HUES64 (cell line): ENCODE data around the gene ACADM.
"Not testable (repeated sequence)": the region's sequence is repeated elsewhere in the genome, so short reads cannot be mapped to it uniquely, and the experiment has no call there.

ENCODE experiments used
- H3K27ac ChIP-seq: 2 replicates; pipeline ENCODE4 v1.7.0; 2013; ENCODE audit warnings: low read depth, low read length, inconsistent platforms
- H3K27me3 ChIP-seq: 2 replicates; pipeline ENCODE4 v1.6.1; 2013; ENCODE audit warnings: mild to moderate bottlenecking, low read length; ENCODE audit not compliant: insufficient read depth
- H3K36me3 ChIP-seq: 2 replicates; pipeline ENCODE4 v1.6.1; 2013; ENCODE audit warnings: mild to moderate bottlenecking, low read length; ENCODE audit not compliant: insufficient read depth
- H3K4me1 ChIP-seq: 2 replicates; pipeline ENCODE4 v1.6.1; 2013; ENCODE audit warnings: mild to moderate bottlenecking, low read length, moderate library complexity; ENCODE audit not compliant: insufficient read depth
- H3K4me3 ChIP-seq: 2 replicates; pipeline ENCODE4 v1.5.1; 2013; ENCODE audit warnings: mild to moderate bottlenecking, low read length, moderate library complexity
- H3K9ac ChIP-seq: 2 replicates; pipeline ENCODE4 v1.6.1; 2013; ENCODE audit warnings: mild to moderate bottlenecking, low read depth, low read length
- H3K9me3 ChIP-seq: 2 replicates; pipeline ENCODE4 v1.6.1; 2013; ENCODE audit warnings: low read depth, low read length; ENCODE audit not compliant: insufficient read depth
- WGBS: fragments of 150-250, 120-280 bp; methylation state at CpG from one replicate; pipeline ENCODE4 v1.1.7; 2013; ENCODE audit warnings: missing lambda C conversion rate; 5-methylcytosine and 5-hydroxymethylcytosine counted together

The ACADM gene

DNA sequence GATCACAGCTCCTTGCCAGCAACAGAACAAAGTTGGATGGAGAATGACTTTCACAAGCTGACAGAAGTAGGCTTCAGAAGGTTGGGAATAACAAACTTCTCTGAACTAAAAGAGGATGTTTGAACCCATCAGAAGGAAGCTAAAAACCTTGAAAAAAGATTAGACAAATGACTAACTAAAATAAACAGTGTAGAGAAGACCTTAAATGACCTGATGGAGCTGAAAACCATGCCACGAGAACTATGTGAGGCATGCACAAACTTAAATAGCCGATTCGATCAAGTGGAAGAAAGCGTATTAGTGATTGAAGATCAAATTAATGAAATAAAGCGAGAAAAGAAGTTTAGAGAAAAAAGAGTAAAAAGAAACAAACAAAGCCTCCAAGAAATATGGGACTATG is 54.2 kb downstream of the ACADM start:
- H3K4me3 ChIP-seq, H3K27ac ChIP-seq, H3K4me1 ChIP-seq, H3K27me3 ChIP-seq, H3K9ac ChIP-seq, H3K36me3 ChIP-seq: not testable (repeated sequence)
- peaks cover 14% of the 10 kb centered on the region for H3K9me3 ChIP-seq
- 97% methylated on average over 5 of the region's 5 CpGs for WGBS

DNA sequence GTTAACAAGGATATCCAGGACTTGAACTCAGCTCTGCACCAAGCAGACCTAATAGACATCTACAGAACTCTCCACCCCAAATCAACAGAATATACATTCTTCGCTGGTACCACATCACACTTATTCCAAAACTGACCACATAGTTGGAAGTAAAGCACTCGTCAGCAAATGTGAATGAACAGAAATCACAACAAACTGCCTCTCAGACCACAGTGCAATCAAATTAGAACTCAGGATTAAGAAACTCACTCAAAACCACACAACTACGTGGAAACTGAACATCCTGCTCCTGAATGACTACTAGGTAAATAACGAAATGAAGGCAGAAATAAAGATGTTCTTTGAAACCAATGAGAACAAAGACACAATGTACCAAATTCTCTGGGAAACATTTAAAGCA is 55.7 kb downstream of the ACADM start:
- 86% methylated on average over 3 of the region's 4 CpGs for WGBS
- not testable (repeated sequence) for H3K4me1 ChIP-seq, H3K36me3 ChIP-seq, H3K9ac ChIP-seq, H3K27ac ChIP-seq, H3K4me3 ChIP-seq, H3K27me3 ChIP-seq
- H3K9me3 ChIP-seq = peaks cover 14% of the 10 kb centered on the region

DNA sequence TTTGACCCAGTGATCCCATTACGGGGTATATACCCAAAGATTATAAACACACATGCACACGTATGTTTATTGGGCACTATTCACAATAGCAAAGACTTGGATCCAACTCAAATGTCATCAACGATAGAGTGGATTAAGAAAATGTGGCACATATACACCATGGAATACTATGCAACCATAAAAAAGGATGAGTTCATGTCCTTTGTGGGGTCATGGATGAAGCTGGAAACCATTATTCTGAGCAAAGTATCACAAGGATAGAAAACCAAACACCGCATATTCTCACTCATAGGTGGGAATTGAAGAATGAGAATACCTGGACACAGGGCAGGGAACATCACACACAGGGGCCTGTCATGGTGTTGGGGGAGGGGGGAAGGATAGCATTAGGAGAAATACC is 59.4 kb downstream of the ACADM start:
- peaks cover 19% of the 10 kb centered on the region for H3K36me3 ChIP-seq
- WGBS = 95% methylated on average over 4 of the region's 4 CpGs
- not testable (repeated sequence) for H3K4me3 ChIP-seq, H3K27me3 ChIP-seq, H3K9ac ChIP-seq, H3K27ac ChIP-seq, H3K9me3 ChIP-seq, H3K4me1 ChIP-seq

DNA sequence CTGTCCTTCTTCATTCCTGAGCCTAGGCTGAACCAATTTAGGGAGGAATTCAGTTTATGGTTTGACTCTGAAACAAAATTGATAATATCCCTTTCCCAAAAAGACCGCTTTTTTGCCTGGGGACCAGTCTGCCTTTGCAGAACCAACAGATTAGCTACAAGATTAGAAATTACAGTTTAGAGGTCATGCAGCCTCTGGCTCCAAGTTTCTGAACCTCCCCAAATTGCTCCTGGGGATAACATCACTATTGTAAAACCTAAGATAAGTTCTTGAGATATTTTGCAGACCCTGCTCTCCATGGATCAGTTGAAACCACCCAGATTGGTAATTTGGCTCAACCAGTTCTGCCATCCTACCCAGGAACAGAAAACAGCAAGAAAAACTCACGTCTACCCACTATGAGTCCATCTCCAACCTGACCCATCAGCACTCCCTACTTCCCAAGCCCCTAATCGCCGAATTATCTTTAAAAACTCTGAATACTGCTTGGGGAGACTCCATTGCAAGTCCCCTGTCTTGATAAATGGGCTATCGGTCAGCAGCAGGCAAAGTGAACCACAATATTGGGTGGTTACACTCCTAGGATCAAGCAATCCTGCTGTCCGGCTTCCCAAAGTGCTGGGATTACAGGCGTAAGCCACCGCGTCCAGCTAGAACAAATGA is 60.9 kb downstream of the ACADM start:
- H3K9me3 ChIP-seq = no peaks in the 10 kb centered on the region
- H3K27ac ChIP-seq = peak overlapping the region; percentile 38; the same call in 1 of the 2 replicates
- WGBS = 22% methylated on average over 9 of the region's 9 CpGs
- peak overlapping the region; percentile 84 for H3K4me3 ChIP-seq
- peaks cover 17% of the 10 kb centered on the region for H3K4me1 ChIP-seq
- peak overlapping the region; percentile 83 for H3K9ac ChIP-seq
- H3K27me3 ChIP-seq = no peaks in the 10 kb centered on the region
- H3K36me3 ChIP-seq = peaks cover 34% of the 10 kb centered on the region

DNA sequence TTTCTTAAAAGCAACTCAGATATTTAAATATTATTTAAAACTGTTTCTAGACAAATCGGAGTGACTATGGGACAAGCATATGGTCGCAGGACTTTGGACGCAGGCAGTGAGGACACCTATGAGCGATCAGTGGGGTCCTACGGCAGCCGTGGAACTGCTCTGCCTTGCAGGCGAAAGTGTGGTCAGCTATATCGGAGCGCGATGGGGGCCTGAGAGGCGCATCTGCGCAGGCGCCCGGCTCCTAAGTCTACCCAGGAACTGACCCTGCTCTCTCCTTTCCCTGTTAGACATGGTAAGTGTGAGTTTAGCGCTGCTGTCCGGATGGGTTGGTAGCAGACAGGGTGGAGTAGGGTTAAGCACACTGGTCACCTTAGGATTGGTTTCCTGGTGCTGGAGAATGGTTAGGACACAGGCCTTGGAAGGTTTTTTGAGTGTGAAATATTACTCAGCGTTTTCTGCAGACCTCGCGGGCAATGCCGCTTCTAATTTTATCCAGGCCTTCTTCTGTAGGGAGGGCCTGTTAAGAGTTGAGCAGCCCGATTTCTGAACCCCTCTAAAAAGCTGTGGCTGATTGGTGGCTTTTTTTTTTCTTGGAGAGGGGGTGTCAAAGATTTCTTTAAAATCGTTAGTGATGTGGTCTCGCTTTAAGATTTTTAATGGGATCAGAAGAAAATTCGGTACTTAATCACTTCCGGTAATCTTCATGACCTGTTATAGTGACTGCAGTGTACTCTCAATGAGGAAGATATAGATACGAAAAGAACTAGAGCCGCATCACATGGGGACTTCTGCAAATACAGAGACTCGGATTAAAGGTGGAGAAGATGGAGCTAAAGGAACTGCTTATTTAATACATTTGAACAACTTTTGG is 61.7 kb downstream of the ACADM start, which contains the start of gene RABGGTB:
RABGGTB (plus strand) TSS at position 274 of the 871 bp plus-strand sequence; CDS start at position 290, 16 bp downstream.
- Histone ChIP-seq H3K4me3 (peak within 1 kb of the TSS; percentile 84), H3K4me1 (peaks cover 17% of the 10 kb centered on the region)
- WGBS = under 1% methylated on average over 28 of the region's 28 CpGs

DNA sequence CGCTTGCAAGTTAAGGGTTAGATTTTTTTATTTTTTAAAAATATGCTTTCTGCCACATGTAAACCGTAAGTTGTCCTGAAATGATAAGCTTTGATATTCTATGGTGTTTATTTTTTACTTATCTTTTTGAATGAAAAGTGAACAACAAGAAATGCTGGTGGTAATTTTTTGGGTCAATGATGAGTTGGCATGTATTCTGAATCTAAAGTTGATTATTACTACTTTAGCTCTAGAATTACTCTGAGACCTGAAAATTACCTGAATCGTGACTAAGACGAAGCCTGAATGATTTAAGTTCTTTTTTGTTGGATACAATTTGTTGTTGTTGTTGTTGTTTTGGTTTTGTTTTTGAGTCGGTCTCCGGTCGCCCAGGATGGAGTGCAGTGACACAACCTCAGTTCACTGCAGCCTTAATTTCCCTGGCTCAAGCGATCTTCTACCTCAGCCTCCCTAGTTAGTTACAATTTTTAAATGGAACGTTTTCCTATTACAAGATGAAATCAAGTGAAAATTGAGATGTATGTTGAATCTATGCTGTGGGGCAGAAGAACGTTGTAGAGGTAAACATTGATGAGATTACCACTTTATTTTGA is 62.5 kb downstream of the ACADM start:
- 8% methylated on average over 9 of the region's 10 CpGs for WGBS
- peaks cover 50% of the 10 kb centered on the region for H3K36me3 ChIP-seq
- H3K27me3 ChIP-seq = no peaks in the 10 kb centered on the region
- H3K9me3 ChIP-seq = no peaks in the 10 kb centered on the region
- H3K9ac ChIP-seq = peak overlapping the region; percentile 96
- H3K27ac ChIP-seq = peak overlapping the region; percentile 54
- H3K4me3 ChIP-seq = peak overlapping the region; percentile 84
- H3K4me1 ChIP-seq = peaks cover 17% of the 10 kb centered on the region

More for the DNA sequence above, 61.7 kb downstream of the ACADM start, which contains the start of gene RABGGTB:
- Histone ChIP-seq H3K36me3 (peaks cover 42% of the 10 kb centered on the region), H3K9me3 (no peaks in the 10 kb centered on the region), H3K27me3 (no peaks in the 10 kb centered on the region), H3K9ac (peak within 1 kb of the TSS; percentile 96), H3K27ac (peak within 1 kb of the TSS; percentile 54)

DNA sequence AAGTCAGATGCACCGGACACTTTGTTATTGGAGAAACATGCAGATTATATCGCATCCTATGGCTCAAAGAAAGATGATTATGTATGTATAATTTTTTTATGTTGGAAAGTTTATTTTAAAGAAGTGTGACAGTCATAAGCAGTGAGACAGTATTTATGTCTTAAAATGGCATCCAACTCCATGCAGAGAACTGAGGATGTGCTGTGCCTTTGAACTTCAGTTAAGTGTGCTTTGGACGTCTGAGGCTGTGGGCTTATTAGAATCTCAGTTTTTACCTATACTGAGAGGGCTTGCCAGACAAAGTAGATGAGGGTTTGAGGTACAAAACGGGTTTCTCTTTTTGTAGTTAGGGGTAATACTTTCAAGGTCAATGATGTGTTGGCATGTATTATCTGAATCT is 63.0 kb downstream of the ACADM start:
- Histone ChIP-seq H3K9ac (peak overlapping the region; percentile 96), H3K27ac (peak overlapping the region; percentile 54), H3K4me3 (peak overlapping the region; percentile 84), H3K4me1 (peaks cover 17% of the 10 kb centered on the region), H3K36me3 (peaks cover 55% of the 10 kb centered on the region), H3K27me3 (no peaks in the 10 kb centered on the region), H3K9me3 (no peaks in the 10 kb centered on the region)
- 15% methylated on average over 4 of the region's 4 CpGs for WGBS

DNA sequence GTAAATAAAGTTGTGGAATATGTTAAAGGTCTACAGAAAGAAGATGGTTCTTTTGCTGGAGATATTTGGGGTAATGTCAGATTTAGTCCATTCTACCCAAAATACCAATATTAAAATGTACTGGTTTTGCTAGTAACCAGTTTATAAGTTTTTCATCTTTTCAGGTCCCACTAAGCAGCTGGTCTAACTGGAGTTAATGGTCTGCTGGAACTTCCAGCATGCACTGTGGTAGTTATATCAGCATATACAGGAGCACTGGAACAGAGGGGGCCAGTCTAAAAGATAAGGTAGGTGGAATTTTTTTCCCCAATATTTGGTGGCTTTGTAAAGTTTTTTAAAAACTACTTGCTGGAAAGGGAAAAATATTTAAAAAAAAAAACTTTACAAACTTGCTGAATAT is 65.5 kb downstream of the ACADM start:
- peaks cover 80% of the 10 kb centered on the region for H3K36me3 ChIP-seq
- no peaks in the 10 kb centered on the region for H3K27me3 ChIP-seq
- H3K4me1 ChIP-seq = peaks cover 17% of the 10 kb centered on the region
- peak overlapping the region; percentile 96; the same call in 1 of the 2 replicates for H3K9ac ChIP-seq
- H3K9me3 ChIP-seq = no peaks in the 10 kb centered on the region
- peak overlapping the region; percentile 84 for H3K4me3 ChIP-seq
- peak overlapping the region; percentile 27; the same call in 1 of the 2 replicates for H3K27ac ChIP-seq

DNA sequence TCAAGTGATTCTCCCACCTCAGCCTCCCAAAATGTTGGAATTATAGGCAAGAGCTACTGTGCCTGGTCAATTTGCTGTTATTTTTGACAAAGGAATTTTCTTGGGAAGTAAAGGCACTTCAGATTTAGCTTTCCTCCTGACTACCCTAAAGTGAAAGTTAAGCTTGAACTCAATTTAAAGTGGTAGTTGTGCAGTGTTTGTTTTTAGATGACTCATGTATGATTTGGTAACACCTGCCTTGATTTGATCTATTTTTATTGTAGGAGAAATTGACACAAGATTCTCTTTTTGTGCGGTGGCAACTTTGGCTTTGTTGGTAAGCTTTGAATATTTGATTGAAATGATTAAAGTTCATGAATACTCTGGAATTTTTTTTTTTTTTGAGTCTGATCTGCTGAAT is 66.5 kb downstream of the ACADM start:
- Histone ChIP-seq H3K27ac (no peak overlapping the region), H3K9me3 (no peaks in the 10 kb centered on the region), H3K9ac (peak overlapping the region; percentile 96), H3K36me3 (peaks cover 90% of the 10 kb centered on the region), H3K4me1 (peaks cover 17% of the 10 kb centered on the region), H3K4me3 (peak overlapping the region; percentile 84; the same call in 1 of the 2 replicates), H3K27me3 (no peaks in the 10 kb centered on the region)
- 95% methylated on average over 1 of the region's 1 CpG for WGBS

DNA sequence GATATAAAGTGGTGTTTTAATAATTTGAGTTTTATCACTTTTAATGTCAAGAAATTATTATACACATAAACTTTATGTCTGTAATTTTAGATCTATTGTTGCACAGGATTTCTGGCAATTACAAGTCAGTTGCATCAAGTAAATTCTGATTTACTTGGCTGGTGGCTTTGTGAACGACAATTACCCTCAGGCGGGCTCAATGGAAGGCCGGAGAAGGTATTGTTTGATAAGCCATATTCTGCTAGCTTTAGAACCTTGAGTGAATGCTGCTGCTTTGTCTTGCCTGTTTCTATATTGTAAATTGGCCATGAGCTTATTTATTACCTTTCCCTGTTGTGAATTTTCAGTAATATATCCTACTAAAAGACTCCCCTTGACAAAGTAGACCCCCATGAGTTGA is 67.6 kb downstream of the ACADM start:
- H3K4me1 ChIP-seq = peaks cover 17% of the 10 kb centered on the region
- WGBS = 98% methylated on average over 3 of the region's 3 CpGs
- no peaks in the 10 kb centered on the region for H3K9me3 ChIP-seq
- H3K27me3 ChIP-seq = no peaks in the 10 kb centered on the region
- H3K27ac ChIP-seq = peak overlapping the region; percentile 27; the same call in 1 of the 2 replicates
- no peak overlapping the region for H3K4me3 ChIP-seq
- peaks cover 96% of the 10 kb centered on the region for H3K36me3 ChIP-seq
- H3K9ac ChIP-seq = no peak overlapping the region

DNA sequence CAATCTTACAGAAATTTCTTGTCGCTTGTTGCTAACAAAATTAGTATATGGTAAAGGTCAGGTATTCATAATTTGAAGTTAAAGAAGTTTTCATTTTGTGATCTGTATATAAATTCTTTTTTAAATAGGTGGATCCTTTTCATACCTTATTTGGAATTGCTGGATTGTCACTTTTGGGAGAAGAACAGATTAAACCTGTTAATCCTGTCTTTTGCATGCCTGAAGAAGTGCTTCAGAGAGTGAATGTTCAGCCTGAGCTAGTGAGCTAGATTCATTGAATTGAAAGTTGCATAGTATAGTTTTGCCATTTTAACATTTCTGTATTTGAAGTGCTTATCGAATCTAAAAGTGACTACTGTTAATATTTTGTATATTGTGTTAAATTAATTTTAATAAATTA is 69.9 kb downstream of the ACADM start:
- Histone ChIP-seq H3K36me3 (peaks cover 83% of the 10 kb centered on the region), H3K27me3 (no peaks in the 10 kb centered on the region), H3K4me3 (no peak overlapping the region), H3K9ac (no peak overlapping the region), H3K27ac (no peak overlapping the region), H3K9me3 (no peaks in the 10 kb centered on the region), H3K4me1 (peaks cover 5% of the 10 kb centered on the region; the same call in 1 of the 2 replicates)
- 100% methylated on average over 1 of the region's 2 CpGs for WGBS
